NOMO-1 (cell line): ENCODE results near the gene ALG14.
"Not testable (repeated sequence)": the region's sequence is repeated elsewhere in the genome, so short reads cannot be mapped to it uniquely, and the experiment has no call there.

Source experiments
- DNase-seq, 2 experiments: peaks; one replicate each; lab custom pipeline; 2025; ENCODE audit not compliant: unreplicated experiment in 2 of 2; lab: John Stamatoyannopoulos, UW

Gene ALG14

DNA sequence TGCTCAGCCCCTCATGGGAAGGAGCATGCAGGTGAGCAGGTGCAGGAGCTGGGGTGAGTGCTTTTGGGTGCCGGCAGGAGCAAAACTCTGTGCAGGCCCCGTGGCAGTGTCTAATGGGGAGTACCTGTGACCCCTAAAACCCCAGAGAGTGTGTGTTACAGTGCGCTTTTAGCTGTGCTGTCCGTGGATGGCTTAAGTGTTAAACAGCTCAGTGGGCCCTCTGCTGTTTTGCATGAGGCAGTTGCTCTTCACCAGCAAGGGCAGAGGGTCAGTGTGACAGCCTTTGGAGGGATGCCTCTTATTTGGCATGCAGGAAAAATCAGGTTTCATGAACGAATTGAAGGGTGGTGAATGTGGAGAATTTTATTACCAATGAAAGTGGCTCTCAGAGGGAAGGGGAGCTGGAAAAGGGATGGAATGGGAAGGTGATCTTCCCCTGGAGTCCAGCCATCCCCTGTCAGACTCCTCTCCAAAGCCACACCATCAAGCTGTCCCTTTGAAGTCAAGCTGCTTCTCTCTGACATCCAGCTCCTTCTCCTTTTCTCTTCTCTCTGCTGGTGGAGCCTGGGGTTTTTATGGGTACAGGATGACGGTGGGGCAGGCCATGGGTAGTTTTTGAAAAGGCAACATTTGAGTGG lies 17.0 kb upstream of the ALG14 start:
- no peak for DNase-seq

DNA sequence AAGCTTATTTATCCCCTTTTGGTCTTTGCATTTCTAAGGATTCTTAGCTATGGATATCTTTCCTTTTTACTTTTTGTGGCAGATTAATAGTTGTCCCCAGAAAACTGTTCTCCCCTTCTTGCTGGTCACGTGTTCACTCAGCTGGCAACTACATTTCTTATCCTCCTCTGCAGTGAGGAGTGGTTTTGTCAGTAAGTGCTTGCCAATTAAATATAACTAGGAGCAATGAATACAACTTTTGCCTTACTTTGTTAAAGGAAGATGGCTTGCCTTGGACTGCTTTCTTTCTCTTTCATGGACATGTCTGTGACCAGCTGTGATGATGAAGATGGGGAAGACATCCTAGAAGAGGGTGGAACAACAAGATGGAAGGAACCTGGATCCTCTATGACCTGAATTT lies 15.6 kb upstream of the ALG14 start:
- no peak for DNase-seq

DNA sequence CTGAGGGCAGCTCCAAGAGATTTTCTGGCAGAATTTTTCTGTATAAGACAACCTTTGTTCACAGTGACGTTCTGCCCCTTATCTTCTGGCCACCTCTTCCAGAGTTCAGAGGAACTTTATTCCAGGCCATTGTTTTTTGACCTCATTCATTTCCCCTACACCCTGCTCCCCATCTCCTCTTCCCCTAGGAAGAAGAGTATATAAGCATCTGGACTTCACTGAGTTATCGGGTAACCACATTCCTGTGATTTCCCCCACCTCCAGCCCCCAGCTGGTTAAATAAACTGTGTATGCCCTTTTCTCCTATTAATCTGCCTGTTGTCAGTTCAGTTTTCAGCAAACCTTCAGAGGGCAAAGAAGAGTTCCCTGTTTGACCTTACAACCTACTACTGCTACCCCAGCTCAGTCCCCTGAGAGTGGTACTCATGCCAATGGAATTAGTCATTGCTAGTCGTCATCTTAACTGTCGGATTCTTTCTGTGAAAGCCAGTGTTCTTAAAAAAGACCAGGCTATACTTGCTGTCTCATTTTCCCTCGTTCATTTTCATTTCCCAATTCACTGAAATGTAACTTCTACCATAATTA lies 14.3 kb upstream of the ALG14 start:
- peak in 1 of 2 experiments; percentile 21 for DNase-seq

DNA sequence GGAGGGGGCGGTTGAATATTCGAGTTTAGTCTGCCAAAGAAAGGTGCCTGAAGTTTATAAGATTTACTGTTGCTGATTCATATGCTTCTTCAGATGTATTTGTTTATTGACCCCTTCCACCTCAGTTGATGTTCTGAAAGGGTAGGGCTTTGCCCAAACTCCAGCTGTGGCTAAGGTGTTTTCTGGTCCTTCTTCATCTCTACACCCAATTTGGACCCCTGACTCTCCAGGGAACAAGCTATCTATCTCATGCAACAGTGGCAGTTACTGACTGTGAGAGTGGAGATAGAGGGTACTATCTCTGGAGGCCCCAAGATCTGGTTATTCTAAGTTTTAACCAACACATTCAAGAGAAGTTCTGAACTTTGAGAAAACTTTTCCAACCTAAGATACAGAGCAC lies 12.6 kb upstream of the ALG14 start:
- DNase-seq, result no peak

DNA sequence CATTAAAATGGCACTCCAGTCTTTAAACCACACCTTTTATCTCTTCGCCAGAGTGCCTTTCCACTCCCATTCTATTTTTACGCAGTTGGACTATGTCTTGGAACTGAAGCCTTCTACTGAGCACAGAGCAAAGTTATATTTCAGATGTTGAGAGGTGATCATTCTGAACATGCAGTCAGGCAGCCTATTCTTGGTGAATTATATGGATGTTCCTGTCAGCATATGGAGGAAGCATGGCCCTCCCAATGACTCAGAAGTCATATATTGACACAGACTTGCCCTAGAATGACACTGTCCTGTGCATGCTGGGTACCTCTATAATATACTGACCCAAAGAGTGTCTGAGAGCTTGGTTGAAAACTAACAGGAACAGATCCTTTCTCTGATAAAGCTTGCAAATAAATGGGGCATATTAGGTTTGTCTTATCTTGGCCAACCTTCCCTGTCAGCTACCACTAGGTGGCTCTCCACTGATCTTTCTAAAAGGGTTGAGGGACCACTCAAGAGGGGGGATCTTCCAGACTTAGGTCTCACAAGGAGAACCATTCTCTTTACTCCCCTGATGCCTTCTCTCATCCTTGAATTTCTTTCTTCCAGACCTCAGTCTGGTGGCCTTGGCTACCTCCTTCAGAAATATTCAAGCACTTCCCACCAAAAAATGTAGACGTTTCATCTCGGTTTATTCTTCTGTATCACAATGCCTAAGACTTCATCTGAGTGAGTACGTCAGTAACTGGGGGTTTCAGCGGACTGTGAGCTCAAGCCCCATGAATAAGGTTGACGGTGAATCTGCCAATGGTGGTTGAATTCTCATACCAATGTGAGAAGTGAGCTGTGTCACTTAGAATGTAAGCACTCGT lies 11.8 kb upstream of the ALG14 start:
- peak in 1 of 2 experiments; percentile 13 for DNase-seq

DNA sequence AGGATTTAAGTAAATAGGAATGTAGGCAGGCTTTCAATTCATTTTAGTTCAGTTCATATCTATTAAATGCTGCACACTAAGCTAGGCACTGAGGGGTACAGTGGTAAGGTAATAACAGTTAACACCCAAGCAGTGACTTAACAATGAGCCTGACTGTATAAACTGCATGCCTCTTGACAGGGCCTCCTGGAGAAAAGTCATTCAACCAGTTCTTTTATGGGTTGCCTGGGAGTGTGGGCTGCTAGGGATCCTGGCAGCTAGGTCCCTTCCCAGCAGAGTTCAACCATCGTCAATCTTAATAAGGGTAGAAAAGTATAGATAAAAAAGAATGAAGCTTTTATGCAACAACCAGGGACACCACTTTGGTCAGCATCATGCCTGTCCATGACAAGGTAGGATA lies 8.1 kb upstream of the ALG14 start:
- no peak for DNase-seq

DNA sequence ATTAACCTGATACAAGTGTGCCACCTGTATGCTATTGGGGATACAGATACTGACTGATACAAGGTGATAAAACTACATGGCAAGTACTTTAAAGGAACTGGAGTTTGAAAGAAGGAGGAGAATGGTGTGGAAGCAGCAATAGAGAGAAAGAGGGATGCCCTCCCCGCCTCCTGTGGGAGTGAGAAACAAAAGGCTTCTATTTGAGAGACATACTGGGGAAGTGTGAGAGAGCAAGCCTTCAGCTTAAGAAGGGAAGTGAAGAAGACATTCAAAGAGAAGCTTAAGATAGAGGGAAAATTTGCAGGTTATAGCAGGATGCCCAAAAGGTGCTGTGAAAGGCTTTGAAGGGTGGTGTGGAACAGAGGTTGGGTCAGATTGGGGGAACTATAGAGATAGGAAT lies 7.7 kb upstream of the ALG14 start:
- DNase-seq, result no peak

DNA sequence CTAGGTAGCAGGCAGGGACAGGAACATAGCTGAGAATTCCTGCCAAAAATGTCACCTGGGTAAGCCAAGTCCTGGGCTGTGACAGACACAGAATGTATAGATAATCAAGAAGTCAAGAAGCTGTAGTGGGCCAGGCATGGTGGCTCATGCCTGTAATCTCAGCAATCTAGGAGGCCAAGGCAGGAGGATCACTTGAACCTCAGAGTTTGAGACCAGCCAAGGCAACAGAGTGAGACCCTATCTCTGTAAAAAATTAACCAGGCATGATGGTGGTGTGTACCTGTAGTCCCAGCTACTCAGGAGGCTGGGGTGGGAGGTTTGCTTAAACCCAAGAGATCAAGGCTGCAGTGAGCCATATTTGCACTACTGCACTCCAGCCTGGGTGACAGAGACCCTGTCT lies 3.3 kb upstream of the ALG14 start:
- DNase-seq, result no peak

DNA sequence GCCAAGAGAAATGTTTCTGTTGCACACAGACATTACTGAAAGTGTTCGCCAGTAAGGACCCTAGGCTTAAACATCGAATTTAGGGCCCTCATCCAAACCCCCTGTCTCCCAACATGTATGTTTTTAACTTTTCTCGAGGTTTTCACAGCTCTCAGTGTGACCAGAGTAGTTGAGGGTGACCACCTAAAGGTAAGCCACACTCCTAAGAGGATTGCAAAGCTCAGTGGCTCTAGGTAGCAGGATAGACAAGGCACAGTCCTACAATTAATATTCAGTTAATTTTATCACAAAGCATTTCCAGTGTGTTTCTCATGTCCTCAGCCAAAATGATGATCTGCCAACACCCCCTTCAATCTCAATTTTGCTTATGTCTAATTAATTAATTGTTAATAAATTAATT lies 695 bp upstream of the ALG14 start:
- DNase-seq, result no peak

DNA sequence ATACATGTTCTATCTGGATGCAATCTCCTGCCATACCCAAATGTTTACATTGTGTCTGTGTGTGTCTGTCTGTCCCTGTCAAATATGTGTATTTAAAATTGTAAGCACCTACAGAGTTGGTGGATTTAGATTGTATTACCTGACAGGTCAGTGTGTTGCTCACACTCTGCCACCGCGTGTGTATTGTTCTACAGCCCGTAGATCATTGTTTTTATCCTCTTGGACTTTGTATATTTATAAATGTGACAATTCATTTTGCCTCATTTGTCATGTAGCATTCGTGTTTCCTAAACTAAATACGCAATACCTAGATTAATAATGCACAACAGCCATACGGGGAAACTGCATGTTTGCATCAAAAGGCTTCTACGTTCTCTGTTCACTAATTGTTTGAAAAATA lies 634 bp downstream of the ALG14 start:
- no peak for DNase-seq

DNA sequence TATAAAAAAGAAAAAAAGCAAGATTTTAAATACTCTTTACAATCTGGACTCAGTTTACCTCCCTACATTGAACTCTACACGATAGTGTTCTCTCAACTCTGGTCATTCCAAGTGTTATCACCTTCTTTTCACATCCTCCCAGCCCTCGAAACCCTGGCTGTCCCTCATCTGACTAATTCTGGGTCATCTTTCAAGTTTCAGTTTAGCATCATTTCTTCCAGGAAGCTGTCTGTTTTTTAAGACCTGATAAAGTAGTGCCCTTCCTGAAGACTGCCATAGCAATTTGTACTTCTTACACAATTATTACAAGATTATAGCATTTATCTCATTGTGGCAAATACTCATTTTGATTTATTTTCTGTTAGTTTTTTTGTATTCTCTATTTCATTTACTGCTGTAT lies 1.2 kb downstream of the ALG14 start:
- no peak for DNase-seq

DNA sequence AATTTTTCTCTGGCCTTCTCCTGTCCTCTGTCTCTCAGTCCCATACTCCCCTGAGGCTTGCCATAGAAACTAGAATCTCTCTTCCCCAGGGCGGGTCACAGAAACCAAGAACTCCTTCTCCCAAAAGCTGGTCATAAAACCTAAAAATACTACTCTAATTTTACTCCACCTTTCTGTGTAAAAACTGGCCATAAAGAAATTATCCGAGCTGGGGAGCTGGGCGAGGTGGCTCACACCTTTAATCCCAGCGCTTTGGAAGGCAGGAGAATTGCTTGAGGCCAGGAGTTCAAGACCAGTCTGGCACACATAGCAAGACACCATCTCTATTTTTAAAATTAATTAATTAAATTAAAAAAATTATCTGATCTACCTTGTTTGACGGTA lies 3.0 kb downstream of the ALG14 start:
- DNase-seq, result no peak

DNA sequence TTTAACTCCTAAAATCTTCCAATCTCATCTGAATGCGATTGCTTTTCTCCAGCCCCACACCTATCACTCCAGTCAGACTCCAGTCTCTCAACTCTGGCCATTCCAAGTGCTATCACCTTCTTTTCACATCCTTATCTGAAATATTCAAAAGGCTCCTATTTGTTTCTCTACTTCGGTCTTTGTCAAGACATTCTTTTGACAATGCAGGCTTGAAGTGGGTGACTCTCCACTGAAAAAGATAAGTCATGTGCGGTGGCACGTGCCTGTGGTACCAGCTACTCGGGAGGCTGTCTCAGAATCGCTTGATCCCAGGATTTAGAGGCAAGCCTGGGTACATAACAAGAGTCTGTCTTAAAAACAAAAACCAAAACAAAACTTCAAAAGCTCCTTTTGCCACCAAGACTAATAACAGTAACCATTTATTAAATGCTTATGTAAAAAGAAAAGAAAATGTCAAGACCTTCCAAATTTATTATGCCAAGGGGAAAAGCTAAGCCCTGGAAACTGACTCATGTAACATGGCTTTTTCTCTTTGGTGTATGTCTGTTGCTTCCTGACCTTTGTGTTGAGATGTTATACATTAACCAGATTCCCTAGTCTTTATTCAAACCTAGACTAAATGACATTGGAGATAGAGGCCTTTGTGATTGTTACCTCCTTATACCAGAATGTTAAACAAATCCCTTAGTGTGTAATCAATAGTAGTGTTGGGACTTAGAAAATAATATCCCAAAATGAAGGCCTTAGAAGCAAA lies 3.6 kb downstream of the ALG14 start:
- DNase-seq, result no peak

DNA sequence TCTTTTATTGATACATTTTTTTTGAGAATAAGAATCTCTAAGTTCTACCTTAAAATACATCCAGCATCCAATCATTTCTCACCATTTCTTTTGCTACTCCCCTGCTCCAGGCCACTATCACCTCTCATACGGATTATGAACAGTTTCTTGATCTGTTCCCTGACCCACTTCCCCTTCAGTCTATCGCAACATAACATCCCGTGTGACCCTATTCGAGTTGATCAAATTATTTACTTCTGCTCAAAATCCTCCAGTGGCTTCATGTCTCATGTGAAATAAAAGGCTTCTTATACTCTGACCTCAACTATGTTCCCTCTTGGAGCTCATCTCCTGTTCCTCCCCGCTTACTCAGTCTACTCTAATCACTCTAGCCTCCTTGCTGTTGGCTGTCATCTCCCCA lies 5.2 kb downstream of the ALG14 start:
- no peak for DNase-seq

DNA sequence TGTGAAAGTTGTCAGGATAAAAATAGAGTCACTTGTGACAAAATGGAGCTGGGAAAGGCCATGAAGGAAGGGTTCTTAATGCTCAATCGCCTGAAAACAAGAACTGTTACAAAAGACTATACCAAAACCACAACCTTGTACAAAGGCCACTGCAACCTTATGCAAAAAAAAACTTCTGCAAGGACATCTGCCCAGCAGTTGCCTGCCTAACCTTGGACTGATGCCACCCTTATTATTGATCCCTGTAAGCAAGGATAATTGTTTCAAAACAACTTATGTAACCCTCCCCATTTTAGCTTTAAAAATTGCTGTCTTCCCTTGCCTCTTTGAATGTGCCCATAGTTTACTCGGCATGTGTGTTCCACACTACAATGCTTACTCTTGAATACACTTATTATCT lies 5.7 kb downstream of the ALG14 start:
- peak; percentile 25 to 39 for DNase-seq

DNA sequence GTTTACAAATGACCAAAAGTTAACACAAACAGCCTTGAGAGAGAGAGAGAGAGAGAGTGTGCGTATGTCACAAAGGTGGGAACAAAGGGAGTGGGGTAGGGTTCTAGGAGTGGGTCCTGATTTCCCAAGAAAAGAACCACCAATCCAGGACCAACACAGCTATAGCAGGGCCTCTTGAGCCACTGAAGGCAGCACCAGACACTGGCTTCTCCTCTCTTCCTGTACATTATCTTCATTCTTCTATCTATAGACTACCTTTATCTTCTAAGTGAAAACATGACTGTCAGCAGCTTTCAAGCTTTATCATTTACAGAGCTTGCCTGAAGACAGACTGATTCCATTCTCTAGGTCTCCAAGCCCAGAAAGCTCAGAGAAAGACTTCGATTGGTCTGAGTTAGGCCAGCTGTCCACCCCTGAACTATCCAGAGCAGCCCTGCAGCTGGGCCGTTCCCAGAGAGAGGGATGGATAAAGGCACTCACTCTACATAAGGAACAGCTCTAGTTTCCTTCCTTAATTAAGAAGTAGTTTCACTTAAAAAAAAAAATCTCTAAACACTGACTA lies 11.2 kb downstream of the ALG14 start:
- no peak for DNase-seq

DNA sequence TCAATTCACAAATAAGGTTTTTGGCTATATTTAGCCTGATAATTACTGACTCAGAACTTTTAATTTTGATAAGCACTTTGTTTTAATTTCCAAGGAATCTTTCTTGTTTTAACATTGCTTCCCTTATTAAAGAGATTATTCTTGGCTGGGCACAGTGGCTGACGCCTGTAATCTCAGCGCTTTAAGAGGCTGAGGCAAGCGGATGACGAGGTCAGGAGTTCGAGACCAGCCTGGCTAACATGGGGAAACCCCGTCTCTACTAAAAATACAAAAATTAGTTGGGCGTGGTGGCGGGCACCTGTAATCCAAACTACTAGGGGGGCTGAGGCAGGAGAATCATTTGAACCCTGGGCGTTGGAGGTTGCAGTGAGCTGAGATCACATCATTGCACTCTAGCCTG lies 13.8 kb downstream of the ALG14 start:
- no peak for DNase-seq

DNA sequence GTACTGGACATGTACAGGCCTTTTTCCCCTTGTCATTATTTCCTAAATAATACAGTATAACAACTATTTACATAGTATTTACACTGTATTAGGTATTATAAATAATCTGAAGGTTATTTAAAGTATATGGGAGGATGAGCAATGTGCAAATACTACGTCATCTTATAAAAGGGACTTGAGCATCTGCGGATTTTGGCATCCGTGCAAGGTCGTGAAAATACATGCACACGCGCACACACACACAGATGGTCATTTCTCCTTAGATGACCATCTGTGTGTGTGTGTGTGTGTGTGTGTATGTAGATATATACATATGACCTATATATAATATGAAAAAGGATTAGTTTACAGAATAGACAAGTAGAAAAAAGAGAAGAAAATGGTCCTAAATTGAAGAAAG lies 15.4 kb downstream of the ALG14 start:
- DNase-seq, result no peak

DNA sequence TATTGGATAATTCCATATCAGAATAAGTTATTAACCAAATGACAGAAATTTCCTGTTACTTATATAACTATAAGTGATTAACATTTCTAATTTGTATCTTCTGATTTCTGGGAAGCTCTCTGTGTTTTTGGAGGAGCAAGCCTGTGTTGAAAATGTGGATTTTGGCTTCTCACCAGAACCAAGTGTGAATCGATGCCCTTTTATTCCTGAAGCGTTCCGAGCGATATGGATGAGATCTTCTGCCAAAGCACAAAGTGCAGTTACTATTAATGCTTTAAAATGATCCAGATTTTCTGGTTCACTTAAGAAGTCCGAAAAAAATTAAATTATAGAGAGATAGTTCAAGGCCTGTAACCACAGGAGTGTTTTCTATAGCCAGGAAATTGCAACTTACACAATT lies 22.8 kb downstream of the ALG14 start:
- no peak for DNase-seq

DNA sequence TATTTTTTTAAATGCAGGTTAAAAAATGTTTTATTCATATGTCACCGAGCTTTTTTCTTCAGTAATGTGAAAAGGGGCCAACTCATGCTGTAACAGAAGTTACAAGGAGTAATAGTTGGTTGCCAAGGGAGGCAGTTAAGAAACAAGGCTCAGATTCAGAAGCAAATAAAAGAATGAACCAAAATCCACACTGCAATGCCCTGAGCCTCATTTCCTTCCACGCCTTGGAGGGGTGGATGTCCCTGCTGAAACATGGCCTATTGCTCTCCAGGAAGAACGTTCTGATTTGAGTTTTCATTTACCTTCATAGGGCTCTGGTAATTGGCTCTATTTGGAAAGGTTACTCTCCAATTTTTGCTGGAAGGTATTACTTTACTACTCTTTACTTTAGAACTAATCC lies 24.4 kb downstream of the ALG14 start:
- no peak for DNase-seq

DNA sequence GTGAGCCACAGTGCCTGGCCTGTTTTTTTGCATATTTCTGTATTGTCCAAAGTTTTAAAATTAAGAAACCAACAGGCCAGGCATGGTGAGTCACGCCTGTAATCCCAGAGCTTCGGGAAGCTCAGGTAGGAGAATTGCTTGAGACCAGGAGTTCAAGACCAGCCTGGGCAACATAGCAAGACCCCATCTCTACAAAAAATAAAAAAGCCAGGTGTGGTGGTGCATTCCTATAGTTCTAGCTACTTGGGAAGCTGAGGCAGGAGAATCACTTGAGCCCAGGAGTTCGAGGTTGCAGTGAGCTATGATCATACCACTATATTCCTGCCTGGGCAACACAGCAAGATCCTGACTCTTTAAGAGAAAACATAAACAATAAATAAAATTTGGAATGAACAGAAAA lies 25.1 kb downstream of the ALG14 start:
- DNase-seq, result not testable (repeated sequence)
